NT2/D1 (cell line): ENCODE data around the gene HDDC2.

ENCODE experiments used
- YY1 ChIP-seq: IDR thresholded peaks from 2 replicates; pipeline ENCODE4 v1.6.1; 2011; ENCODE audit not compliant: insufficient read length, insufficient read depth
- ZNF274 ChIP-seq: IDR thresholded peaks from 2 replicates; pipeline ENCODE4 v1.6.1; 2011; ENCODE audit warnings: mild to moderate bottlenecking, low read depth, low read length

DNA sequence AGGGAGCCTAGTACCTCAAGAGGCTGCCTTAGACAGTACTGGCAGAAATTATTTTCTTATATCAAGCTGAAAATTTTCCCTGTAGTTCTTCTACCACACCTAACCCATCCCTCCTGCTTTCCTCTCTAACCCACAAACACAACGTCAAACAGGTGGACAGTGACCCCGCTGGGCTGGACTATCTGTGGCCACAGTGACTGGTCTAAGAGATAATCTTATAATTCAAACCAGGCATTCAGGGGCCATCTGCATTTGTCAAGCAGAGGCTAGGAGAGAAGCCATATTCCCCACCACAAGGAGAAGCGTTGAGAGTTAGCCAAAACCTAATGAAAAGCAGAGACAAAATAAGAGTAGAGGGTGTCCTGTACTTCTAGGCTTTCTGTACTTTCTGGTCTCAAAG lies 8.2 kb downstream of the HDDC2 start:
- TF ChIP-seq YY1, result no peak
- no peak for TF ChIP-seq ZNF274
